Stimulated activated CD4-positive, alpha-beta T cell treated with anti-CD3 and anti-CD28 coated beads, Interleukin-1b, Interleukin-23, amount 100 ng/mL, for 48 hours (primary cell): ENCODE results near the gene NEURL1.

ENCODE experiments used
- DNase-seq: peaks from one replicate; pipeline ENCODE4 v3.0.0-alpha.2; 2020

The NEURL1 gene

DNA sequence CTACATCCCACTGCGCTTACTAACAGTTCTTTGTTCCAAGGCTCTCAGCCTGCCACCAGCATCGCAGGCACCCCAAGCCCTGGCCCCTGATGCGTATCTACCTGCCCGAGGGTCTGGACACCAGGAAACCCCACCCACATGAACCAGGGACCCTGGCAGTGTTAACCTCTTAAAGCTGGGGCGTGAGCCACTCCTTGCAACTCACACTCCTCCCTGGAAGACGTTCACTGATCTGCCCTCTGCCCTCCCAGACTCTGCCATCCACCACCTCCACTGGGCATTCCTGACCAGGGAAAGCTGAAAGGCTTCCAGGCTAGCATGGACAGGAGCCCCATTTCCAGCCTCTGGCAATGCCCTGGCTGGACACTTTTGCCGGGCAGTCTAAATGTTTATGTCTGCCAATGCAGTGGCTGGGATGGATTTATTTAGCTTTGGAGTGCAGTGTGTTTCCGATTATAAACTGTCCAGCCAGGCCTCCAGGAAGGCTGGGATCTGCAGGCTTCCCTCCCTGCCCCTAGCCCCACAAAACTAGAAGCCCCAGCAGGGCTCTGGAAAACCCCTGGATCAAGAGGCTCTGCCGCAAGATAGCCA, 117.5 kb downstream of the NEURL1 start:
- no peak for DNase-seq

DNA sequence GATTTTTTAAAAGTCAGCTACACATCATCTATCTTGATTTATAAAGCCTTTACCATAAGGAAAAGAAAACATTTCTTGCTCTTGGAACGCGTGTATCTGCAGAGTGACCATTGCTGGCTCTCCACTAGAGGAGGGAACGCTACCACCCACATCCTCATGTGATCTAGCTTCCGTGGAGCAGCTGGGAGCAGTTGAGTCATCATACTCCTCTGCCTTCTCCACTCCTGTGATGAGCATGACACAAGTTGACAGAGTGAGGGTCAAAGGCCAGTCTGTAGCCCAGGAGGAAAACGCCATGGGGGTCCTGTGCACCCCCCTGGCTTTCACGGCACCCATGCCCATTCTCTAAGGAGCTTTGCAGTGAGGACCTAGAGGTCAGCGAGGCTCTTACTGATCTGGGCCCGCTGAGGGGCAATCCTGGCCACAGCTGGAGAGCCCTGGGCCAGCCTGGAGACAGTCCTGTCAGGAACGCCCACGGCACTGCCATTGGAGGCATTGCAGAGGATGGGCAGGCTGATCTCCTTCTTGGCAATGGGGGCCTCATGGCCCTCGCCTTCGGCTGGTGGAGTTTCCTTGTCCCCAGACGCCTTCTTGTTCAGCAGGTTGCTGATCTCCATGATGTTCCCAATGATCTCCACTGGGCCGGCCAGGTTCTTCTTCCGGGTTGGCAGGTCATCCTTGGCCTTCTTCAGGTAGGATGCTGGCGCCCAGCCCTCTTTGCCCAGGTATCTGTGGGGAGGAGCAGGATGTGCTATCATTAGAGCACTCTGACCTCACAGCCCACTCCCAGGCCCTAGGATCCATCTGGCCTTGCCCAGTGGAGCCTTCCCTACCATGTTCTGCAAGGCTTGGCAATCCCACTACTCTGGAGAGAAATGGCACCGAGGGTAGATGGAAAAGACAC, 119.2 kb downstream of the NEURL1 start:
- no peak for DNase-seq

DNA sequence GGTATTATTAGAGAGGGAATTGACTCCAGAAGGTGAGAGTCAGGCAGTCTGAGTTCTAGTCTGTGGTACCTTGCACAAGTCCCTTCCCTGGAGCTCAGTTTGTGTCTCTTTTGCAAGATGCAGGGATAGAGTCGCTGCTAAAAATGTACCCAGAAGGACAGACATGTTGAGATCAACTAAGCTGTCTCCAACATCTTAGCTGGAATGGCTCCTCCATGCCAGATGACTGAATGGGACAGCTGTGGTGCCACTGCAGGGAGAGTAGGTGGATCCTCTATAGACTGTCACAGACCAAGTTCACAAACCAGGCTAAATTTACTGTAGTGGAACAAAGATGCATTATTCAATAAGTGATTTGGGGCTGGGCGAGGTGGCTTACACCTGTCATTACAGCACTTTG, 120.1 kb downstream of the NEURL1 start:
- no peak for DNase-seq

GRCh38 chr10:103614306-103615158, 121.0 kb downstream of the NEURL1 start:
- no peak for DNase-seq

- DNase-seq: no peak
Observed at GRCh38 chr10:103616705-103617601, 123.4 kb downstream of the NEURL1 start.

DNA sequence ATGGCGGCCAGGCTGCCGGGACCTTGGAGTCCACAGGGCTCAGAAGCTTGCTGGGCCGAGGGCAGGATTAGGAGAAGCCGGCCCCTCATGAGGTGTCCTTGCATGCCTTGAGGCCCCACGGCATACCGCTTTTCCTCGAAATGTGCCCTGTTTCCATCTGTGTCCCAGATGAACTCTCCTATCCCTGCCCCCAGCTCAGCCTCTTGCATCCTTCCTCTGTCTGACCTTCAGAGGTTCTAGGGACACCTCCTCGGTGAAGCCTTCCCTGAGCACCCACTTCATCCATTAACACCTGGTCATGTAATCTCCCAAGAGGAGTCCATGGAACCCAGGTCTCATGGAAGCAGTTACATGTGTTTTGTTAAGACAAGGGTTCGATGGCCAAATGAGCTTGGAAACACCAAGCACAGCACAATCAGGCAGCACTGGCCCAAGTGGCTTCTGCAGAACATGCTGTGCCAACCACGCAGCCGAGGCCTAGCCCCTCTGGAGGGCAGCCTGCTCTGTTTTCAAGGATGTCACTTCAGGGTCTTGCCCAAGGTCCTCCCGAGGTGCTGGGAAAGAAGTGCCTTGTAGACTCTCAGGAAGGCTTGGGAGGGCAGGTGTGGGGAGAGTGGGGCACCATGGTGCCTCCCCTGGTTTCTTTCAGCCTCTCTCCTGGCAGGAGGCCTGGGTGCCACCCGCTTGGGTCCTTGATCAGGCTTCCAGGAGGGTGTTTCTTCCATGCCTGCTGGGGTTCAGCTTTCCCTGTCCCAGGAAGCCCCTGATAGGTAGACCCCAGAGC, 124.3 kb downstream of the NEURL1 start:
- DNase-seq: no peak

- no peak for DNase-seq
Observed at GRCh38 chr10:103618575-103619423, 125.3 kb downstream of the NEURL1 start.

DNA sequence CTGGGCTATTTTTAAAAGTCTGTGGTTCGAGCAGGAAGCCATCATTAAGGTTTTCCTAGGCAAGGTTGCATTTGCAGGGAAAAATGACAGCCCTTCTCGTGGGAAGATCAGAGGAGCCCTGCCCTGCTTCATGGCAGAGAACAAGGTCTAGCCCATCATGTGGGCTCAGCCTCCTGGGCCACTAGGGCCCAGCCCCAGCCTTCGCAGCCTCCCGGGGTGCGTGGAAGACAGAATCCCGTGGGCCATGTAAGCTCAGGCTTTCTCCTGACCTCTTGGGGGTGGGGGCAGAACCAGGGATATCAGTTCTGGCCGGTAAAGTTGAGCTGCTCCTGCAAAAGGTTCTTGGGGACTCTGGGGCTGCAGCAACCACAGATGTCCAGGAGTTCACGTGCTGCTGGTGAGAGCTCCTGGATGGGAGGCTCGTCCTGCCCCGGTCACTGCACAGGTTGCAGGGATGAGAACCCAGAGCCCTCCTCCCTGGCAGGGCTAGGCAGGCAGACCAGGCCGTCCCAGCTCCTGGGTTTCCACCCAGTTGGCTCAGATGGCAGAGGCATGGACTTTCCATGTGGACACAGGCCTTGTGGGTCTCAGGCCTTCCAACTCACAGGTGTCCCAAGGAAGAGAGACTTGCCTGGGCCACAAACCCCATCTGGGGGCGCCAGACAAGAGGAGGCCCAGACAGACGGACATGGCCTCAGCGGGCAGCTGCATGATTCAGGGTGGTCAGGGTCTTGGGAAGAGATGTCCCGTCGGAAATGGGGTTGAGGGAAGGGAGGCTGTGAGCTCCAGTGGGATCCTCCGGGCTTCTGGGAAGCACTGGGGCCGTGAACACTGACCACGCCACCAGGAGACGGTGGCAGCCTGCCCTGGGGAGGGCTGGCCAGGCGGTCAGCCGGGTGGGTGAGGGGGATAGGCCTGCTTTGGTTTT, 126.2 kb downstream of the NEURL1 start:
- DNase-seq: no peak

GRCh38 chr10:103620352-103620740, 126.8 kb downstream of the NEURL1 start:
- DNase-seq: no peak

GRCh38 chr10:103620891-103621782, 127.6 kb downstream of the NEURL1 start:
- DNase-seq: no peak

GRCh38 chr10:103621783-103622125, 128.2 kb downstream of the NEURL1 start:
- DNase-seq: no peak

DNA sequence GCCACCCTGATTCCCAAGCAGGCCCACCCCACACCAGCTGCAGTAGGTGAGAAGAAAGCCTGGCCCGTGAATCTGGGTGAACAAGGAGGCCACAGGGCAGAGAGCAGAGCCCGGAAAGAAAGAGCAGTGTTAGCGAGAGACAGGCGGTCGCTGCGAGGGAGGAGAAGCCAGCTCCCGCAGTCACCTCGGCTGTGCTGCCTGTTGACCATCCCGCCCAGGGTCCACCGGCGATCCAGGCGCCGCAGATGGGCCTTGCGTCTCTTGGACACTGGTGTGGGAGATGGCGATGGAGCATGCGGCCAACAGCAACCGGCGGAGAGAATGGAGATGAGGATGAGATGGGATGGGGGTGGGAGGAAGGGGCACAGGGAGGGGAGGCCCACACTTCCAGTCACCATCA, 128.8 kb downstream of the NEURL1 start:
- no peak for DNase-seq

GRCh38 chr10:103622935-103623574, 129.6 kb downstream of the NEURL1 start:
- DNase-seq: no peak

DNA sequence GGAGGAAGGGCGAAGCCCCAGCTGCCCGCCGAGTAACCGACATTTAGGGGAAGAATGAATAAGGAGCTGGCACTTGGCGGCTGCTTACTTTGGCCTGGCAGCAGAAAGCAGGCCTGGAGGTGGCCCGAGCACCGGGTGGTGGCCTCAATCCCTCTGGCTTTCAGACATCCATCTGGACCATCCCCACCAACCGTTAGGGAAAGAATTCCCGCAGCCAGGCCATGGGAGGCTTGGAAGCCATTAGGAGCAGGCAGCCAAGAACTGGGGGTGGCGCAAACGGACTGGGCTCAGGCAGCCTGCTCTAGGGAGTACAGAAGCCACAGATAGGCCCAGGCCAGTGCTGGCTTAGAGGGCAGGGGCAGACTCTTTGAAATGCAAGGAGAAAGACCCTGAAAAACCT, 132.7 kb downstream of the NEURL1 start:
- no peak for DNase-seq

DNA sequence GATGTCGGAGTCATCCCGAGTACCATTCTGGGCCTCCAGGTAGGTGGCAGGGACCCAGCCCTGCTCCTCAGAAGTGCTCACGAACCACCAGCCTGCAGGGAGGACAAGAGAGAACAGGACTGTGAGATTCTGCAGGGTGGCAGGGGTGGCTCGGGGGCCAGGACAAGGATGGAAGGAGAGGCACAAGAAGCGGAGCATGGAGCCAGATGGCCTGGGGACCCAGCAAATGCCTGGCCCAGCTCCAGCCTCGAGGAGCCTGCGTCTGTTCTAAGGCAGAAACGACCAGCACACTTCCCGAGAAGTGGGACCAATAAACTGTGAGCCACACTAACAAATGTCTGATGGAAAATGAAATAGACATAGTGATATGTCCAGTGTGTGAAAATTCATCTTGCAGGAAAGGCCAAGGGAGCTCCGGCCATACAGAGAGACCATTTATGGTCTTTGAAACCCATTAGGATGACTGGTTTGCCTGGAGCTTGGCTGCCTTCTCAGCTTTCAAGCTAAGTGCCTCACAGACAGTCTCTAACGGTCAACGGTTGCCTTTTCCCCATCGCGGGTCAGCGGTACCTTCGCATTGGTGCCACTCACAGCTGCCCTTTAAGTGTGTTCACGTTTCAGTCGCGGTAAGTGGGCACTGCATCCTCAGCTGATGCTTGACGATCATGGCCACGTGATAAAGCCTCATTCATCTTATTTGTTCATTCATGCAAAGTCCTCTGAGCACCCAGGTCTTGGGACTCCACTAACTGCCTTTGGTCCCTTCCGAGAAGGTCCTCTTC, 133.8 kb downstream of the NEURL1 start:
- DNase-seq: no peak

DNA sequence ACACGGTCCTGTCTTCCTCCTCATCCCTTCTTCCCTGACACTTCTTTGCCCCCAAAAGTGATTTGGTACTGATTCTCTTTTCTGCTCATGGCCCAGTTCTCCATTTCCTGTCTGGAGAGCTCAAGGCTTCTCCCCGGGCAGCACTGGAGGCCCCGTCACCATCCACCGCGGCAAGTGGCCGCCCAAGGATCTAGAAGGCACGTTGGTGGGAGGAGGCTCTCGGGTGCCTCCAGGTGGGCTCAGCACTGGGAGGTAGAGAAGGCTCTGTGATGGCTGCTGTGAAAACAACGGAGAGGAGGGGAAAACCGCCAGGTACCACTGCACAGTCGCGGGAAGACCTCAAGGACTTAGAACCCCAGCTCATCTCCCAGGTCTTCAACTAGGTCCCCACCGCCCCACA, 134.4 kb downstream of the NEURL1 start:
- DNase-seq: no peak

DNA sequence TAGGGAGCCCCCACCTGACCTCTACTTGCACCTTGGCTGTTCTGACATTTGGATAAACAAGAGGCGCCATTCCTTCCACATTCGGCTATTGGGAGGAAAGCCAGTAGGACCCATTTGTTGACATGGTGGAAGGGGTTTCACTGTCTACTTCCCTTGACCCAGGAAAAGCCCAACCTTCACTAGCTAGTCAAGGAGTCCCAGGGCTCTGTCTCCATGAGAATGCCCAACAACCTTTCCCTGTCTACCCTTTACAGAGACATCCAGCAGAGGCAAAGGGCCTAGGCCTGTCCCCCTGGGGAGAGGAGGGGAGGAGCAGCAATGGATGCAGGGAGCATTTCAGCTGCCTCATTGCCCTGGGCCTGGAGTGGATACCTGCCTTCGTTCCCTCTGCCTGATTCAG, 136.1 kb downstream of the NEURL1 start:
- no peak for DNase-seq
